Renal pelvis (tissue), 4 donors: ENCODE measurements around the gene PHB1. TPM values are rescaled to one million over a fixed set of nuclear protein-coding genes. Genes with fewer than 3 reads are reported as not detected.

Source experiments
- DNase-seq: peaks from one replicate; pipeline ENCODE4 v3.0.0-alpha.2; 2013
- polyA plus RNA-seq, 3 donors: library from polyadenylated mRNA; unstranded; fragments of 120-200 nt; gene quantifications; one replicate each; pipeline ENCODE4 v1.2.1, GENCODE V29; 2013; ENCODE audit not compliant: insufficient read length in 3 of 3

PHB1 gene
- polyA plus RNA-seq, 3 donors: 231 to 273 (median 243) TPM

GRCh38 chr17:49361129-49361901 is 53.4 kb downstream of the PHB1 start:
- peak; percentile 35 for DNase-seq

GRCh38 chr17:49360796-49361128 is 53.9 kb downstream of the PHB1 start:
- no peak for DNase-seq

GRCh38 chr17:49359990-49360795 is 54.5 kb downstream of the PHB1 start:
- DNase-seq: no peak

- DNase-seq: no peak
Measured at GRCh38 chr17:49358641-49359247, 55.9 kb downstream of the PHB1 start.

GRCh38 chr17:49357516-49357915 is 57.2 kb downstream of the PHB1 start:
- no peak for DNase-seq

- DNase-seq: no peak
Measured at GRCh38 chr17:49356320-49356719, 58.4 kb downstream of the PHB1 start.

Other genes starting within 250 kb of the PHB1 start
- 1 to 10 TPM; 1.2 to 2.2 (median 1.7) TPM for gene GNGT2, start 204.3 kb downstream of the PHB1 start, polyA plus RNA-seq
- gene ABI3, start 204.2 kb downstream of the PHB1 start, polyA plus RNA-seq: 1 to 10 TPM; 4.2 to 6.1 (median 5.5) TPM
- gene PHOSPHO1, start 184.1 kb downstream of the PHB1 start, polyA plus RNA-seq: 1 to 10 TPM; 1.4 to 2.4 (median 1.8) TPM
- 10 to 100 TPM; 24.1 to 32.7 (median 29.8) TPM for gene ZNF652, start 52.6 kb downstream of the PHB1 start, polyA plus RNA-seq
- gene NGFR, start 80.4 kb upstream of the PHB1 start, polyA plus RNA-seq: 1 to 10 TPM; 2.6 to 8.2 (median 5.4) TPM
- gene NXPH3, start 161.0 kb upstream of the PHB1 start, polyA plus RNA-seq: 1 to 10 TPM in 2 of 3 donors, under 1 TPM in 1; 0.87 to 1.2 (median 1.2) TPM